HG03520 (cell line): Measurements from ENCODE around the gene SCYGR5.
A peak's percentile ranks its signal among the peaks of the same experiment; 100 is the strongest.
"Not testable (repeated sequence)": the region's sequence is repeated elsewhere in the genome, so short reads cannot be mapped to it uniquely, and the experiment has no call there.

Experiments
- ATAC-seq: cut with Tn5 transposase; IDR thresholded peaks from one replicate; pipeline ENCODE4 v1.9.1; 2021; ENCODE audit warnings: mild to moderate bottlenecking, moderate library complexity; ENCODE audit not compliant: unreplicated experiment

Gene SCYGR5

GRCh38 chr2:227666631-227667170, at the start of gene SCYGR5:
Gene SCYGR5 (plus strand): TSS chr2:227666804. CDS start chr2:227666804, 0 bp downstream.
- not testable (repeated sequence) for ATAC-seq

GRCh38 chr2:227617316-227618230, 49.0 kb upstream of the SCYGR5 start, which contains the start of gene SCYGR4:
Gene SCYGR4 (plus strand): TSS chr2:227617498. CDS start chr2:227617498, 0 bp downstream.
- no peak for ATAC-seq

GRCh38 chr2:227623226-227623625, 43.4 kb upstream of the SCYGR5 start:
- no peak for ATAC-seq

GRCh38 chr2:227625420-227625819, 41.2 kb upstream of the SCYGR5 start:
- no peak for ATAC-seq

- no peak for ATAC-seq
Measured at GRCh38 chr2:227626580-227627151, 39.9 kb upstream of the SCYGR5 start.

GRCh38 chr2:227627769-227628168, 38.8 kb upstream of the SCYGR5 start:
- peak; percentile 97 for ATAC-seq

GRCh38 chr2:227629435-227629834, 37.2 kb upstream of the SCYGR5 start:
- ATAC-seq: no peak

GRCh38 chr2:227630322-227630721, 36.3 kb upstream of the SCYGR5 start:
- no peak for ATAC-seq

- ATAC-seq: no peak
Measured at GRCh38 chr2:227632827-227633226, 33.8 kb upstream of the SCYGR5 start.

GRCh38 chr2:227634201-227634600, 32.4 kb upstream of the SCYGR5 start:
- ATAC-seq: no peak

GRCh38 chr2:227642656-227643055, 23.9 kb upstream of the SCYGR5 start:
- no peak for ATAC-seq

GRCh38 chr2:227643990-227644551, 22.5 kb upstream of the SCYGR5 start:
- no peak for ATAC-seq

GRCh38 chr2:227653419-227653818, 13.2 kb upstream of the SCYGR5 start:
- ATAC-seq: no peak

- ATAC-seq: no peak
Measured at GRCh38 chr2:227654426-227654825, 12.2 kb upstream of the SCYGR5 start.

GRCh38 chr2:227655454-227655853, 11.2 kb upstream of the SCYGR5 start:
- ATAC-seq: no peak

GRCh38 chr2:227657199-227657845, 9.3 kb upstream of the SCYGR5 start:
- no peak for ATAC-seq

- ATAC-seq: no peak
Measured at GRCh38 chr2:227661025-227661649, 5.5 kb upstream of the SCYGR5 start.

GRCh38 chr2:227661827-227662226, 4.8 kb upstream of the SCYGR5 start:
- ATAC-seq: no peak

- ATAC-seq: no peak
Measured at GRCh38 chr2:227665189-227665940, 1.2 kb upstream of the SCYGR5 start.
